ENCODE results near the gene RPAP3. TPM values are rescaled to one million over a fixed set of nuclear protein-coding genes. Genes with fewer than 3 reads are reported as not detected.

The RPAP3 gene
- total RNA-seq, 2 experiments from 2014 or later, result 21.6 to 53.9 TPM

DNA sequence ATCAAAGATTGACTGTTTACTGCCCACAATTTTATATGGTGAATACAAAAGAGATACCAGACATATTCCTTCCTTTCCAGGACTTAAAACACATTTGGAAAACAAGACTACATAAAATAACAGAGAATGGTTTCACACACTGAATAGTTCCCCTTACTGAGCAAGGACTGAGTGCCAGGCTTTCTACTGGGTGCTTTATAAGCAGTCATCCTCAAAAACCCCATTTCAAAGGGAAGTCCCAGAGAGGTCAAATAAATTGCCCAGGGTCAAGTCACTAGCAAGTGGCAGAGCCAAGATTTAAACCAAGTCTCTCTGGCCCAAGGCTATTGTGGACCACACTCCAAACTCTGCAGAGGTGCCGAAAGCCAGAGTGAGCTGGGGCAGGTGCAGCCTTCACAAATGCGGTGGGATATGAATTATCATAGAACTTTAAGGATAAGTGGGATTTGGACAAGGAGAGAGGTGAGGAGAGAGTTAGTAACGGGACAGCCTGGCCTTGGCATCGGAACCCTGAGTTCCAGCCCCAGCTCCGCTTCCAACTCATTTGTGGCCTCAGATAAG is 9.1 kb upstream of the RPAP3 start:
- CTCF ChIA-PET (ENCODE audit: unreplicated experiment), result interaction anchor here (2.5 to 2.6 kb wide), 2 partner anchors 27 to 52 kb away, joined by 8 to 15 read pairs; no protein-coding TSS in a partner anchor
- no peak overlapping the region for H3K4me2 ChIP-seq (ENCODE audit: low read length)
- POLR2A ChIA-PET, result interaction anchor here (0.7 to 1.3 kb wide), 3 partner anchors 25 to 297 kb away, joined by 3 to 4 read pairs (median 3); no protein-coding TSS in a partner anchor
- no peaks in the 10 kb centered on the region for H3K36me3 ChIP-seq (ENCODE audit: insufficient read depth, low read length)
- H3K4me1 ChIP-seq (ENCODE audit: insufficient read depth, low read length, poor library complexity, severe bottlenecking), result peaks cover 25% of the 10 kb centered on the region
- DNase-seq (ENCODE audit: low spot score), result no peak
- no peaks in the 10 kb centered on the region for H4K20me1 ChIP-seq (ENCODE audit: insufficient read depth, low read length)
- TF ChIP-seq EZH2phosphoT487 (IDR thresholded peaks at IDR 0.05; ENCODE audit: borderline replicate concordance, low read depth, low read length), result no peak
- TF ChIP-seq, protein P1, sequence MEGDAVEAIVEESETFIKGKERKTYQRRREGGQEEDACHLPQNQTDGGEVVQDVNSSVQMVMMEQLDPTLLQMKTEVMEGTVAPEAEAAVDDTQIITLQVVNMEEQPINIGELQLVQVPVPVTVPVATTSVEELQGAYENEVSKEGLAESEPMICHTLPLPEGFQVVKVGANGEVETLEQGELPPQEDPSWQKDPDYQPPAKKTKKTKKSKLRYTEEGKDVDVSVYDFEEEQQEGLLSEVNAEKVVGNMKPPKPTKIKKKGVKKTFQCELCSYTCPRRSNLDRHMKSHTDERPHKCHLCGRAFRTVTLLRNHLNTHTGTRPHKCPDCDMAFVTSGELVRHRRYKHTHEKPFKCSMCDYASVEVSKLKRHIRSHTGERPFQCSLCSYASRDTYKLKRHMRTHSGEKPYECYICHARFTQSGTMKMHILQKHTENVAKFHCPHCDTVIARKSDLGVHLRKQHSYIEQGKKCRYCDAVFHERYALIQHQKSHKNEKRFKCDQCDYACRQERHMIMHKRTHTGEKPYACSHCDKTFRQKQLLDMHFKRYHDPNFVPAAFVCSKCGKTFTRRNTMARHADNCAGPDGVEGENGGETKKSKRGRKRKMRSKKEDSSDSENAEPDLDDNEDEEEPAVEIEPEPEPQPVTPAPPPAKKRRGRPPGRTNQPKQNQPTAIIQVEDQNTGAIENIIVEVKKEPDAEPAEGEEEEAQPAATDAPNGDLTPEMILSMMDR (conservative IDR thresholded peaks at IDR 0.05; ENCODE audit: low read length), result no peak
- no peaks in the 10 kb centered on the region for H3K9me3 ChIP-seq (ENCODE audit: low read length)
- no peak overlapping the region for H3K4me3 ChIP-seq (ENCODE audit: low read depth, low read length, poor library complexity, severe bottlenecking)
- H3K9me2 ChIP-seq (ENCODE audit: insufficient read depth, low read length), result no peaks in the 10 kb centered on the region
- no TSS peak for BruUV-seq (replicated peaks)
- no peaks in the 10 kb centered on the region for H3K79me2 ChIP-seq (ENCODE audit: insufficient read depth, low read depth, low read length)
- no peak overlapping the region for H2AFZ ChIP-seq (ENCODE audit: low read length)
- no peak overlapping the region for H3K27ac ChIP-seq (ENCODE audit: low read depth, low read length, poor library complexity, severe bottlenecking)
- intact Hi-C loops (cut with micrococcal nuclease; ENCODE audit: unreplicated experiment), result loop anchor here (1.0 kb wide), 4 partner anchors 25 to 123 kb away; no protein-coding TSS in a partner anchor

DNA sequence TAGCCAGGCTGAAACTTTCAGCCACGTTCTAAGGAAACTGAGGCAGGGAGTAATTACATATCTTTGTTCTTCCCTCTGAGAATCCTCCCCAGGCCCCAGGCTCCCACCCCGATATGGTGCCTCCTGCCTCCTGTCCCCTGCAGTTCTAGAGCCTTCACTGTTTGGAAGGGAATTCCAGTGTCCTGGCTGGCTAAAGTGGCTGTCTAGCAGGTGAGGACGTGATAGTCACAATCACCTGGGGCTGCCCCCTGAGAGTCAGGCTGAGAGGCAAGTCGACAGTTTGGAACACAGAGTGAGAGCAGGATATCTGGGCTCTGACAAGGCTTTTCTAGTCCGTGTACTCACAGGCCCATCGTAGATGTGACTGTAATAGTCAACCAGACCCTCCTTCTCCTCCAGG is 6.3 kb upstream of the RPAP3 start:
- no peak overlapping the region for H3K27ac ChIP-seq (ENCODE audit: low read depth, low read length, poor library complexity, severe bottlenecking)
- no peak overlapping the region for H3K4me3 ChIP-seq (ENCODE audit: low read depth, low read length, poor library complexity, severe bottlenecking)
- no peak for DNase-seq (ENCODE audit: low spot score)
- no peak overlapping the region for H3K4me2 ChIP-seq (ENCODE audit: low read length)
- H3K9me2 ChIP-seq (ENCODE audit: insufficient read depth, low read length), result no peaks in the 10 kb centered on the region
- BruUV-seq (replicated peaks), result no TSS peak
- no peaks in the 10 kb centered on the region for H4K20me1 ChIP-seq (ENCODE audit: insufficient read depth, low read length)
- no peaks in the 10 kb centered on the region for H3K9me3 ChIP-seq (ENCODE audit: low read length)
- H3K4me1 ChIP-seq (ENCODE audit: insufficient read depth, low read length, poor library complexity, severe bottlenecking), result peaks cover 44% of the 10 kb centered on the region
- H2AFZ ChIP-seq (ENCODE audit: low read length), result no peak overlapping the region
- peaks cover 14% of the 10 kb centered on the region; the same call in 1 of the 2 replicates for H3K79me2 ChIP-seq (ENCODE audit: insufficient read depth, low read depth, low read length)
- TF ChIP-seq, protein P1 (conservative IDR thresholded peaks at IDR 0.05; ENCODE audit: low read length), result no peak
- TF ChIP-seq EZH2phosphoT487 (IDR thresholded peaks at IDR 0.05; ENCODE audit: borderline replicate concordance, low read depth, low read length), result no peak
- no peaks in the 10 kb centered on the region for H3K36me3 ChIP-seq (ENCODE audit: insufficient read depth, low read length)
- intact Hi-C loops (cut with micrococcal nuclease; ENCODE audit: unreplicated experiment), result no loop called here
- POLR2A ChIA-PET, result no interaction called here
- CTCF ChIA-PET (ENCODE audit: unreplicated experiment), result no interaction called here

DNA sequence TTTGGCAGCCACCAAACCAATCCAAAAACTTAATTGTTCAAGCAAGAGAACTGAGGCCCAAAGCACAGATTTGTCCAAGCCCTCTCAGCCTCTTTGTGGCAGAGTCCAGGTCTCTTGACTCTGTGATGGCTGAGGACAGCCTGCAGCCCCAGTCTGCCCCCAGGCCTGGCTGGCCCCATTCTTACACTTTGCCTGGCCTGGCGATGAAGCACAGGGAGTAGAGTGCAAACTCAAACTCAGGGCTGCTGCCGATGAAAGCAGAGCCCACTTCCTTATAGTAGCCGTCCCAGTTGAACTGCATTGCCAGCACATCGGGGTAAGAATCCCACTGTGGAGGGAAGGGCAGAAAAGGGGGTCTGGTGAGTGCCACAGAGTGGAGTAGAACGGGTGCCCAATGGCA is 5.6 kb upstream of the RPAP3 start:
- peaks cover 21% of the 10 kb centered on the region for H3K79me2 ChIP-seq (ENCODE audit: insufficient read depth, low read depth, low read length)
- no peak overlapping the region for H3K4me3 ChIP-seq (ENCODE audit: low read depth, low read length, poor library complexity, severe bottlenecking)
- H3K4me1 ChIP-seq (ENCODE audit: insufficient read depth, low read length, poor library complexity, severe bottlenecking), result peaks cover 42% of the 10 kb centered on the region
- H4K20me1 ChIP-seq (ENCODE audit: insufficient read depth, low read length), result no peaks in the 10 kb centered on the region
- intact Hi-C loops (cut with micrococcal nuclease; ENCODE audit: unreplicated experiment), result no loop called here
- no peak overlapping the region for H3K27ac ChIP-seq (ENCODE audit: low read depth, low read length, poor library complexity, severe bottlenecking)
- no peak for TF ChIP-seq EZH2phosphoT487 (IDR thresholded peaks at IDR 0.05; ENCODE audit: borderline replicate concordance, low read depth, low read length)
- TF ChIP-seq, protein P1 (conservative IDR thresholded peaks at IDR 0.05; ENCODE audit: low read length), result no peak
- H3K36me3 ChIP-seq (ENCODE audit: insufficient read depth, low read length), result no peaks in the 10 kb centered on the region
- H3K9me2 ChIP-seq (ENCODE audit: insufficient read depth, low read length), result no peaks in the 10 kb centered on the region
- no peak for DNase-seq (ENCODE audit: low spot score)
- POLR2A ChIA-PET, result no interaction called here
- BruUV-seq (replicated peaks), result no TSS peak
- CTCF ChIA-PET (ENCODE audit: unreplicated experiment), result no interaction called here
- H3K4me2 ChIP-seq (ENCODE audit: low read length), result no peak overlapping the region
- H3K9me3 ChIP-seq (ENCODE audit: low read length), result no peaks in the 10 kb centered on the region
- H2AFZ ChIP-seq (ENCODE audit: low read length), result no peak overlapping the region
